ENCODE results near the gene EXD2.

- TF ChIP-seq EZH2 (IDR thresholded peaks at IDR 0.05) (no peak), POLR2AphosphoS5 (IDR thresholded peaks at IDR 0.05; ENCODE audit: borderline replicate concordance, low read depth, low read length) (no peak), FOXP2 (optimal IDR thresholded peaks at IDR 0.05; ENCODE audit: control extremely low read depth, extremely low read length, insufficient read depth) (no peak)
These were observed 8.5 kb downstream of the EXD2 start for GRCh38 chr14:69199786-69200185.

Measured in SK-N-MC (cell line).